Measurements from ENCODE around the gene VCAN. TPM values are rescaled to one million over a fixed set of nuclear protein-coding genes. Genes with fewer than 3 reads are reported as not detected.

Gene VCAN
- total RNA-seq, 1 experiment from 2014 or later = 0.72 TPM

GRCh38 chr5:83474991-83475390, 3.4 kb downstream of the VCAN start:
- Histone ChIP-seq H3K27me3 (ENCODE audit: control insufficient read depth, insufficient read depth, low read length) (peaks cover 33% of the 10 kb centered on the region), H3K4me1 (ENCODE audit: control insufficient read depth, insufficient read depth, low read length) (peaks cover 9% of the 10 kb centered on the region), H3K27ac (ENCODE audit: low read length) (no peak overlapping the region), H3K36me3 (ENCODE audit: control insufficient read depth, insufficient read depth, low read length) (no peaks in the 10 kb centered on the region; the same call in none of the 2 replicates), H3K9me3 (ENCODE audit: control insufficient read depth, insufficient read depth, low read depth, low read length) (no peaks in the 10 kb centered on the region), H3K4me3 (ENCODE audit: low read depth in 2 of 2, low read length in 2 of 2) (peak overlapping the region; percentile 49 to 76)
- BruUV-seq (replicated peaks) = no TSS peak
- ChIA-PET POLR2A (no interaction called here), CTCF (no interaction called here)
- DNase-seq (ENCODE audit: low read depth, low spot score) (no peak), ATAC-seq (no peak)
- intact Hi-C loops (cut with micrococcal nuclease; ENCODE audit: unreplicated experiment) (loop anchor here (5.0 to 10.0 kb wide), 3 partner anchors 398 to 833 kb away; partner anchors contain the start of genes TMEM167A and XRCC4), in situ Hi-C loops (cut with HindIII; ENCODE audit: low pct_unique_long_range_greater_than_20kb, low sequenced_read_pairs) (no loop called here)
- TF ChIP-seq REST (IDR thresholded peaks at IDR 0.05; ENCODE audit: insufficient read depth in 1 of 2, low read depth in 2 of 2, low read length in 1 of 2) (no peak), TCF7L2 (IDR thresholded peaks at IDR 0.05; ENCODE audit: low read depth, low read length) (no peak), SIN3A (IDR thresholded peaks at IDR 0.05; ENCODE audit: borderline replicate concordance, insufficient read depth, low read depth, low read length) (no peak), CTCF (IDR thresholded peaks at IDR 0.05) (no peak), POLR2AphosphoS5 (IDR thresholded peaks at IDR 0.05; ENCODE audit: low read depth, low read length) (no peak)

- ATAC-seq (no peak), DNase-seq (ENCODE audit: low read depth, low spot score) (no peak)
- no peaks in the 10 kb centered on the region; the same call in none of the 2 replicates for H3K36me3 ChIP-seq (ENCODE audit: control insufficient read depth, insufficient read depth, low read length)
- ChIA-PET CTCF (no interaction called here), POLR2A (no interaction called here)
- H3K27ac ChIP-seq (ENCODE audit: low read length) = no peak overlapping the region
- no peaks in the 10 kb centered on the region for H3K9me3 ChIP-seq (ENCODE audit: control insufficient read depth, insufficient read depth, low read depth, low read length)
- H3K4me1 ChIP-seq (ENCODE audit: control insufficient read depth, insufficient read depth, low read length) = peaks cover 9% of the 10 kb centered on the region
- intact Hi-C loops (cut with micrococcal nuclease; ENCODE audit: unreplicated experiment) (loop anchor here (10.0 kb wide), 1 partner anchor 421 kb away; no protein-coding TSS in a partner anchor), in situ Hi-C loops (cut with HindIII; ENCODE audit: low pct_unique_long_range_greater_than_20kb, low sequenced_read_pairs) (no loop called here)
- no peak overlapping the region for H3K4me3 ChIP-seq (ENCODE audit: low read depth in 2 of 2, low read length in 2 of 2)
- peaks cover 30% of the 10 kb centered on the region for H3K27me3 ChIP-seq (ENCODE audit: control insufficient read depth, insufficient read depth, low read length)
- TF ChIP-seq TCF7L2 (IDR thresholded peaks at IDR 0.05; ENCODE audit: low read depth, low read length) (no peak), CTCF (IDR thresholded peaks at IDR 0.05) (no peak), REST (IDR thresholded peaks at IDR 0.05; ENCODE audit: insufficient read depth in 1 of 2, low read depth in 2 of 2, low read length in 1 of 2) (no peak), SIN3A (IDR thresholded peaks at IDR 0.05; ENCODE audit: borderline replicate concordance, insufficient read depth, low read depth, low read length) (no peak), POLR2AphosphoS5 (IDR thresholded peaks at IDR 0.05; ENCODE audit: low read depth, low read length) (no peak)
- no TSS peak for BruUV-seq (replicated peaks)
These were observed 3.9 kb downstream of the VCAN start for GRCh38 chr5:83475391-83475863.
